Ovary (tissue), 9 donors: Measurements from ENCODE around the gene C8G. TPM values are rescaled to one million over a fixed set of nuclear protein-coding genes. Genes with fewer than 3 reads are reported as not detected.

Experiments used
- DNase-seq, 5 donors: peaks; one replicate each; pipeline ENCODE4 v3.0.0-alpha.2; 2019 to 2020
- H3K27ac ChIP-seq, 2 donors: fragments of 200-600 bp; one replicate each; pipeline versions ENCODE4 v1.5.1 to v1.8.0; 2019 to 2022
- H3K27me3 ChIP-seq: fragments of 200-600 bp; one replicate; pipeline ENCODE4 v1.8.0; 2022
- H3K36me3 ChIP-seq: fragments of 200-600 bp; sonication (generic); one replicate; pipeline ENCODE4 v1.5.1; 2019
- H3K4me1 ChIP-seq: one replicate; pipeline ENCODE4 v1.8.1; 2013; ENCODE audit warnings: mild to moderate bottlenecking, moderate library complexity; ENCODE audit not compliant: insufficient read depth
- H3K4me3 ChIP-seq: fragments of 200-600 bp; sonication (generic); one replicate; pipeline ENCODE4 v1.5.1; 2017
- H3K9me3 ChIP-seq, 2 donors: fragments of 200-600 bp in 1 of 2; sonication (generic) in 1 of 2; one replicate each; pipeline versions ENCODE4 v1.5.1 to v1.8.1; 2013 to 2019; ENCODE audit warnings: mild to moderate bottlenecking in 1 of 2, moderate library complexity in 1 of 2
- EP300 ChIP-seq: sonication (generic); formaldehyde crosslinking; IDR thresholded peaks from one replicate; pipeline ENCODE4 v1.6.1; 2017; ENCODE audit warnings: antibody characterized with exemption
- POLR2A ChIP-seq: fragments of 450-650 bp; IDR thresholded peaks from one replicate; pipeline ENCODE4 v1.6.1; 2017; ENCODE audit warnings: antibody characterized with exemption, mild to moderate bottlenecking, moderate library complexity
- WGBS, 3 donors: extraction: QIAGEN DNeasy Blood & Tissue Kit in 1 of 3; methylation state at CpG; one replicate each; pipeline versions ENCODE4 v1.1.5 to v1.1.7; 2013 to 2017; 5-methylcytosine and 5-hydroxymethylcytosine counted together
- intact Hi-C, 4 donors: fragments of 100-400 bp; cut with DNase I; formaldehyde crosslinking; loops; one replicate each; pipeline versions ENCODE4 v1.11.0 to v1.15.1; 2022 to 2023
- polyA plus RNA-seq, 2 donors: library from polyadenylated mRNA; stranded (reverse); fragments of 200-250 nt in 1 of 2; fragments of 350-450 nt in 1 of 2; fragmentation: Illumina TruSeq in 1 of 2; extraction: RNeasy Lipid Tissue Mini Kit (QIAGEN cat#74804) in 1 of 2; gene quantifications; one replicate each; pipeline ENCODE4 v1.2.3, GENCODE V29; 2013 to 2014
- total RNA-seq, 7 donors: library from RNA; depleted of rRNA in 2 of 7; stranded (reverse); fragments of >200 nt in 2 of 7; fragmentation: NEBNext Ultra II Directional in 3 of 7; extraction: Animal tissue kit (Norgen Biotek cat#: 25700) in 3 of 7; gene quantifications; one replicate each; pipeline versions ENCODE4 v1.1.0 to v1.2.4, GENCODE V29; 2016 to 2023
- TF ChIP-seq, protein P1 (sequence below), 3 donors: fragments of 450-650 bp in 2 of 3; fragments of 200-600 bp in 1 of 3; IDR thresholded peaks; one replicate each; pipeline versions ENCODE4 v1.5.1 to v1.8.0; 2016 to 2022; ENCODE audit warnings: antibody characterized with exemption in 3 of 3, mild to moderate bottlenecking in 1 of 3
- donor health status: DM: no; HTN: no; CAD: no; lungs with moderate emphysema.
- donor health status: DM: no; HTN: no; CAD: no.
- donor health status: Bipolar disorder and iron deficiency.
- donor health status: DM: yes; HTN: yes; CAD: no.
- donor health status: DM: no; HTN: no; CAD: no.
- donor health status: DM: yes; HTN: yes; CAD: no.

C8G gene
- total and polyA plus RNA-seq, 9 donors: 0.38 to 1.00 TPM; not detected in 7

- WGBS, 3 donors: 41 to 44% (median 43%) methylated on average over 29 of the region's 29 CpGs
- Histone ChIP-seq H3K4me3 (no peak overlapping the region), H3K36me3 (no peaks in the 10 kb centered on the region), H3K9me3 (no peaks in the 10 kb centered on the region), H3K27ac (no peak overlapping the region), H3K27me3 (no peaks in the 10 kb centered on the region), H3K4me1 (no peaks in the 10 kb centered on the region)
- intact Hi-C loops: no loop called here
- DNase-seq: no peak
- no peak for TF ChIP-seq EP300
- TF ChIP-seq, protein P1, sequence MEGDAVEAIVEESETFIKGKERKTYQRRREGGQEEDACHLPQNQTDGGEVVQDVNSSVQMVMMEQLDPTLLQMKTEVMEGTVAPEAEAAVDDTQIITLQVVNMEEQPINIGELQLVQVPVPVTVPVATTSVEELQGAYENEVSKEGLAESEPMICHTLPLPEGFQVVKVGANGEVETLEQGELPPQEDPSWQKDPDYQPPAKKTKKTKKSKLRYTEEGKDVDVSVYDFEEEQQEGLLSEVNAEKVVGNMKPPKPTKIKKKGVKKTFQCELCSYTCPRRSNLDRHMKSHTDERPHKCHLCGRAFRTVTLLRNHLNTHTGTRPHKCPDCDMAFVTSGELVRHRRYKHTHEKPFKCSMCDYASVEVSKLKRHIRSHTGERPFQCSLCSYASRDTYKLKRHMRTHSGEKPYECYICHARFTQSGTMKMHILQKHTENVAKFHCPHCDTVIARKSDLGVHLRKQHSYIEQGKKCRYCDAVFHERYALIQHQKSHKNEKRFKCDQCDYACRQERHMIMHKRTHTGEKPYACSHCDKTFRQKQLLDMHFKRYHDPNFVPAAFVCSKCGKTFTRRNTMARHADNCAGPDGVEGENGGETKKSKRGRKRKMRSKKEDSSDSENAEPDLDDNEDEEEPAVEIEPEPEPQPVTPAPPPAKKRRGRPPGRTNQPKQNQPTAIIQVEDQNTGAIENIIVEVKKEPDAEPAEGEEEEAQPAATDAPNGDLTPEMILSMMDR (IDR thresholded peaks at IDR 0.05): no peak
Measured at GRCh38 chr9:136984464-136985026, 39.5 kb downstream of the C8G start.

DNA sequence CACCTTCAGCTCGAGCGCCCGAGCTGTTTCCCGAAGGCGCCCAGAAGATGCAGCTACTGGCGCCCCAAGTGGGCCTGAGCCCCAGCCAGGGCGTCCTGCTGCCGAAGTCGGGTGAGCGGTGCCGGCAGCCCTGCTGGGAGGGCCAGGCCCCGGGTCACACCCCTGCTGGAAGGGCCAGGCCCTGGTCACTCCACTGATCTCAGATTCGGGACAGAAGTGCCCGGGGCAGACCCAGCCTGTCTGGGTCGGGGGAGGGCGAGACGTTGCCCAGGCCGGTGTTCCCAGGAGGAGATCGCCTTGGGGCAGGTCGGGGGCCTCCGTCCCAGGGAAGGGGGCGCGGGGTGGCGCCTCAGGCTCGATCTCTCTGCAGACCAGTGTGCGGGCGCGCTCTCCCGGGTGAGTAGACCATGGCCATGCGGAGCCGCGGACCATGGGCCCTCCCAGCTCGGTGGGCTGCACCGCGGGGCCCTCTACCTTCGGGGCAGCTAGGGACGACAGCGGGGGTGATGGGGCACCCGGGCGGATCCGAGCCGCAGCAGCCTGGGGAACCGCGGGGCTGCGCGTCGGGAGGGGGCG is 40.1 kb downstream of the C8G start:
- H3K27ac ChIP-seq: no peak overlapping the region
- TF ChIP-seq POLR2A (no peak), EP300 (no peak)
- TF ChIP-seq, protein P1 (IDR thresholded peaks at IDR 0.05): no peak
- no peaks in the 10 kb centered on the region for H3K9me3 ChIP-seq
- no peaks in the 10 kb centered on the region for H3K27me3 ChIP-seq
- H3K4me3 ChIP-seq: no peak overlapping the region
- intact Hi-C loops: no loop called here
- DNase-seq: no peak
- H3K36me3 ChIP-seq: no peaks in the 10 kb centered on the region
- whole genome bisulfite sequencing, 3 donors: 4 to 12% (median 8%) methylated on average over 36 to 48 of the region's 48 CpGs
- H3K4me1 ChIP-seq: no peaks in the 10 kb centered on the region

DNA sequence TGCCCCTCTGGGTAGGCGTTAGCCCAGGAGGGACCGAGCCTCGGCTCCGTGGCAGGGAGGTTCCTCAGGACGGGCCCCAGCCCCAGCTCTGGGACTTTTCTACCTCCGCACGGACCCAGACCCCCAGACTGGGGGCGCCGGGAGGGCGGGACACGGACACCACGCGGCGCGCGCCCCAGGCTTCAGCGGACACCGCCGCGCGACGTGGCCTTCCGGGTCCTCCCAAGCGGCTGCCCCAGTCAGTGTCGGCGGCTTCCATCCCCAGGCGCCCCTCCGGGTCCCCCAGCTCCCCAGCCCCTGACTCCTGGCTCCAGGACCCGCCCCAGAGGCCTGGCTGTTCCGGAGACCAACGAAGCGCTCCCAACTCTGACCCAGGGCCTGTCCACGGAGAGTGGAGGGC is 40.8 kb downstream of the C8G start:
- intact Hi-C loops: no loop called here
- no peak overlapping the region for H3K4me3 ChIP-seq
- H3K27ac ChIP-seq: no peak overlapping the region
- no peaks in the 10 kb centered on the region for H3K36me3 ChIP-seq
- 16 to 22% (median 22%) methylated on average over 30 to 33 of the region's 33 CpGs for WGBS, 3 donors
- H3K27me3 ChIP-seq: no peaks in the 10 kb centered on the region
- TF ChIP-seq POLR2A: no peak
- TF ChIP-seq EP300: no peak
- TF ChIP-seq, protein P1 (IDR thresholded peaks at IDR 0.05): no peak
- H3K9me3 ChIP-seq: no peaks in the 10 kb centered on the region
- no peak for DNase-seq
- H3K4me1 ChIP-seq: no peaks in the 10 kb centered on the region

GRCh38 chr9:136988872-136989271 is 43.8 kb downstream of the C8G start:
- 72 to 83% (median 77%) methylated on average over 4 of the region's 4 CpGs for WGBS, 3 donors
- intact Hi-C loops: no loop called here
- no peaks in the 10 kb centered on the region for H3K27me3 ChIP-seq

More at GRCh38 chr9:136988872-136989271, 43.8 kb downstream of the C8G start:
- no peaks in the 10 kb centered on the region for H3K9me3 ChIP-seq
- H3K36me3 ChIP-seq: no peaks in the 10 kb centered on the region
- H3K4me3 ChIP-seq: no peak overlapping the region
- H3K27ac ChIP-seq: no peak overlapping the region
- TF ChIP-seq EP300 (no peak), POLR2A (no peak)
- TF ChIP-seq, protein P1 (IDR thresholded peaks at IDR 0.05): no peak
- H3K4me1 ChIP-seq: peaks cover 4% of the 10 kb centered on the region
- DNase-seq: no peak
